Endothelial cell of umbilical vein (primary cell): ENCODE measurements around the gene SCN11A. TPM values are rescaled to one million over a fixed set of nuclear protein-coding genes. Genes with fewer than 3 reads are reported as not detected.

ENCODE experiments used
- BruUV-seq: library from RNA; stranded (reverse); fragments of 400-500 nt; replicated peaks from 2 replicates; lab custom pipeline; 2021; lab: Mats Ljungman, UMichigan
- CTCF ChIA-PET: fragments of 300-600, 350-600 bp; sonication (Branson Sonifier 250); formaldehyde crosslinking; loops from one replicate; lab custom pipeline; 2021; ENCODE audit warnings: antibody characterized with exemption, inconsistent platforms; lab: Charles Lee
- POLR2A ChIA-PET: fragments of 300-600, 350-600 bp; sonication (Branson Sonifier 250); formaldehyde crosslinking; loops from one replicate; lab custom pipeline; 2021; ENCODE audit warnings: antibody characterized with exemption, inconsistent platforms; lab: Charles Lee
- DNase-seq: peaks from one replicate; pipeline ENCODE4 v3.0.0-alpha.2; 2011; ENCODE audit warnings: low read depth, low spot score
- FAIRE-seq: peaks from 2 replicates; lab custom pipeline; 2011; peaks lifted over from hg19 to GRCh38; lab: Jason Lieb, UNC
- H2AFZ ChIP-seq: 2 replicates; pipeline ENCODE4 v1.6.0; 2012; ENCODE audit warnings: low read depth, low read length, control low read depth, inconsistent platforms
- H3K27ac ChIP-seq: 2 replicates; pipeline ENCODE4 v1.5.1; 2011; ENCODE audit warnings: low read depth, mild to moderate bottlenecking, control low read depth, low read length, moderate library complexity; ENCODE audit not compliant: insufficient read depth
- H3K27me3 ChIP-seq, 2 experiments: 2 replicates each; pipeline versions ENCODE4 v1.6.0 to v1.6.1; 2011; ENCODE audit warnings: low read length in 2 of 2, mixed read lengths in 1 of 2; ENCODE audit not compliant: control insufficient read depth in 2 of 2, insufficient read depth in 2 of 2
- H3K36me3 ChIP-seq, 2 experiments: 2 replicates in 1 of 2; 3 replicates in 1 of 2; pipeline ENCODE4 v1.5.1; 2011; ENCODE audit warnings: low read length in 2 of 2, mild to moderate bottlenecking in 1 of 2, moderate library complexity in 1 of 2; ENCODE audit not compliant: control insufficient read depth in 2 of 2, insufficient read depth in 2 of 2; ENCODE audit errors: extremely low read depth in 1 of 2
- H3K4me1 ChIP-seq: 3 replicates; pipeline ENCODE4 v1.5.1; 2011; ENCODE audit warnings: mild to moderate bottlenecking, low read length; ENCODE audit not compliant: control insufficient read depth, insufficient read depth; ENCODE audit errors: extremely low read depth
- H3K4me2 ChIP-seq: 2 replicates; pipeline ENCODE4 v1.6.1; 2011; ENCODE audit warnings: low read length, control low read depth, mixed read lengths; ENCODE audit not compliant: insufficient read depth
- H3K4me3 ChIP-seq, 3 experiments: fragments of 200-600 bp in 1 of 3; sonication (generic), shearing (Covaris generic) in 1 of 3; replicated peaks in 1 of 3; 2 replicates each; pipeline ENCODE4 v1.5.1; 2011 to 2016; ENCODE audit warnings: control low read depth in 3 of 3, low read length in 3 of 3, mild to moderate bottlenecking in 2 of 3, inconsistent platforms in 1 of 3, low read depth in 1 of 3, moderate library complexity in 1 of 3; ENCODE audit not compliant: insufficient read depth in 1 of 3
- H3K79me2 ChIP-seq: 2 replicates; pipeline ENCODE4 v1.6.0; 2012; ENCODE audit warnings: low read length, inconsistent platforms; ENCODE audit not compliant: control insufficient read depth, insufficient read depth
- H3K9ac ChIP-seq: replicated peaks from 2 replicates; pipeline ENCODE3; 2011; ENCODE audit warnings: low read length, control low read depth; ENCODE audit not compliant: insufficient read depth; ENCODE audit errors: extremely low read depth
- H3K9me1 ChIP-seq: replicated peaks from 3 replicates; pipeline ENCODE4 v1.6.0; 2011; ENCODE audit warnings: mild to moderate bottlenecking, low read length; ENCODE audit not compliant: control insufficient read depth, insufficient read depth; ENCODE audit errors: extremely low read depth
- H3K9me3 ChIP-seq: replicated peaks from 2 replicates; pipeline ENCODE4 v1.5.1; 2012; ENCODE audit warnings: low read length, inconsistent platforms; ENCODE audit not compliant: control insufficient read depth, insufficient read depth
- H4K20me1 ChIP-seq: replicated peaks from 2 replicates; pipeline ENCODE3; 2011; ENCODE audit warnings: mild to moderate bottlenecking, low read length; ENCODE audit not compliant: control insufficient read depth, insufficient read depth; ENCODE audit errors: extremely low read depth
- FOS ChIP-seq: IDR thresholded peaks from 2 replicates; pipeline ENCODE4 v1.6.1; 2011; ENCODE audit warnings: mild to moderate bottlenecking, low read length, moderate library complexity, borderline replicate concordance; ENCODE audit not compliant: insufficient read depth
- GATA2 ChIP-seq: IDR thresholded peaks from 2 replicates; pipeline ENCODE4 v1.7.0; 2011; ENCODE audit warnings: low read depth, mild to moderate bottlenecking, moderate library complexity, mixed read lengths, low read length; ENCODE audit not compliant: insufficient read length, insufficient read depth
- JUN ChIP-seq: IDR thresholded peaks from 2 replicates; pipeline ENCODE4 v1.6.1; 2011; ENCODE audit warnings: borderline replicate concordance, low read depth; ENCODE audit not compliant: insufficient read length, insufficient read depth
- MYC ChIP-seq: IDR thresholded peaks from one replicate; pipeline ENCODE4 v1.6.1; 2011; ENCODE audit warnings: mild to moderate bottlenecking, low read depth, low read length
- POLR2AphosphoS5 ChIP-seq: IDR thresholded peaks from 2 replicates; pipeline ENCODE4 v1.6.1; 2012; ENCODE audit warnings: low read depth, mild to moderate bottlenecking, control low read depth, low read length, moderate library complexity; ENCODE audit not compliant: insufficient read depth
- dilution Hi-C: fragments of 300-500 bp; cut with MboI; formaldehyde crosslinking; loops from one replicate; pipeline ENCODE4 v1.15.0; 2019; ENCODE audit warnings: low sequenced_read_pairs; ENCODE audit not compliant: extremely low pct_ligation_motif_present
- intact Hi-C: fragments of 100-400 bp; cut with micrococcal nuclease; formaldehyde crosslinking; loops from one replicate; pipeline ENCODE4 v1.10.0; 2022
- polyA plus RNA-seq, 4 experiments: library from polyadenylated mRNA; depleted of rRNA in 3 of 4; stranded (reverse) in 3 of 4; unstranded in 1 of 4; fragments of >200 nt; gene quantifications; 2 replicates each; pipeline versions ENCODE4 v1.2.1 to v1.2.3, GENCODE V29; 2011 to 2012; ENCODE audit warnings: missing spikeins in 1 of 4
- total RNA-seq: library from RNA; stranded (reverse); gene quantifications from 2 replicates; pipeline ENCODE4 v1.2.3, GENCODE V29; 2021
- TF ChIP-seq, protein P1 (sequence below): IDR thresholded peaks from 2 replicates; pipeline ENCODE4 v1.6.1; 2011; ENCODE audit not compliant: insufficient read depth, insufficient read length
- TF ChIP-seq, protein P2 (sequence below), 2 donors: IDR thresholded peaks; 1 replicate in 1 of 2; 2 replicates in 1 of 2; pipeline ENCODE4 v1.5.1; 2011; ENCODE audit warnings: low read length in 2 of 2, mild to moderate bottlenecking in 2 of 2, moderate library complexity in 2 of 2, control low read depth in 1 of 2, inconsistent platforms in 1 of 2, low read depth in 1 of 2; ENCODE audit not compliant: insufficient read depth in 1 of 2; ENCODE audit errors: extremely low read depth in 1 of 2

SCN11A gene
- total and polyA plus RNA-seq, 2 donors (not counting 3 experiments of a cell fraction or from before 2014, with no cell fraction given) = 0.06 to 0.07 TPM

DNA sequence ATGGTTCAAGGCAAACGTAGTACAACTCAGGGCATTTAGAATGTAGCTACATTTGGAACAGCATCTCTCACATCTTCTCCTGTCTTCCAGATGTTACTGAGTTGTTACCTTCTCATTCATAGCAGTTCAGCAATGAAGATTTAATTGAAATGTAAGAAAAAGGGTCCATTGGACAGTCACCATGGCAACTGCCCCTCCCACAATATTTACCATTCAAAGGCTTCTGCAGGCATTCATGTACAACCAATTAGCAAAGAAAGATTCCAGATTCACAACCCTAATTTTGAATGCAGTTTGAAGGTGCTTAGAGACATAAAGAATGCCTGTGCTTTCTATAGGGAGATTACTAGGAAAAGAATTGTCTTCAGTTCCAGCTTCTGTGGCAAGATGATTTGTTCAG is 22.2 kb downstream of the SCN11A start:
- BruUV-seq = no TSS peak
- H4K20me1 ChIP-seq = no peaks in the 10 kb centered on the region
- H3K79me2 ChIP-seq = no peaks in the 10 kb centered on the region
- H3K9me1 ChIP-seq = no peaks in the 10 kb centered on the region
- no peak overlapping the region for H3K4me2 ChIP-seq
- DNase-seq (no peak), FAIRE-seq (no peak)
- H3K27ac ChIP-seq = no peak overlapping the region
- H2AFZ ChIP-seq = no peak overlapping the region
- intact Hi-C loops (no loop called here), dilution Hi-C loops (no loop called here)
- CTCF ChIA-PET = interaction anchor here (1.1 to 2.7 kb wide), 5 partner anchors 9 to 508 kb away, joined by 3 to 22 read pairs (median 13); no protein-coding TSS in a partner anchor
- no peaks in the 10 kb centered on the region for H3K4me1 ChIP-seq
- no peak overlapping the region for H3K9ac ChIP-seq
- TF ChIP-seq JUN (no peak), POLR2AphosphoS5 (no peak), MYC (no peak), FOS (no peak), GATA2 (no peak)
- TF ChIP-seq, protein P1, sequence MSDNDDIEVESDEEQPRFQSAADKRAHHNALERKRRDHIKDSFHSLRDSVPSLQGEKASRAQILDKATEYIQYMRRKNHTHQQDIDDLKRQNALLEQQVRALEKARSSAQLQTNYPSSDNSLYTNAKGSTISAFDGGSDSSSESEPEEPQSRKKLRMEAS = no peak
- TF ChIP-seq, protein P2, sequence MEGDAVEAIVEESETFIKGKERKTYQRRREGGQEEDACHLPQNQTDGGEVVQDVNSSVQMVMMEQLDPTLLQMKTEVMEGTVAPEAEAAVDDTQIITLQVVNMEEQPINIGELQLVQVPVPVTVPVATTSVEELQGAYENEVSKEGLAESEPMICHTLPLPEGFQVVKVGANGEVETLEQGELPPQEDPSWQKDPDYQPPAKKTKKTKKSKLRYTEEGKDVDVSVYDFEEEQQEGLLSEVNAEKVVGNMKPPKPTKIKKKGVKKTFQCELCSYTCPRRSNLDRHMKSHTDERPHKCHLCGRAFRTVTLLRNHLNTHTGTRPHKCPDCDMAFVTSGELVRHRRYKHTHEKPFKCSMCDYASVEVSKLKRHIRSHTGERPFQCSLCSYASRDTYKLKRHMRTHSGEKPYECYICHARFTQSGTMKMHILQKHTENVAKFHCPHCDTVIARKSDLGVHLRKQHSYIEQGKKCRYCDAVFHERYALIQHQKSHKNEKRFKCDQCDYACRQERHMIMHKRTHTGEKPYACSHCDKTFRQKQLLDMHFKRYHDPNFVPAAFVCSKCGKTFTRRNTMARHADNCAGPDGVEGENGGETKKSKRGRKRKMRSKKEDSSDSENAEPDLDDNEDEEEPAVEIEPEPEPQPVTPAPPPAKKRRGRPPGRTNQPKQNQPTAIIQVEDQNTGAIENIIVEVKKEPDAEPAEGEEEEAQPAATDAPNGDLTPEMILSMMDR (IDR thresholded peaks at IDR 0.05; ENCODE audit: extremely low read depth in 1 of 2, insufficient read depth in 1 of 2, low read depth in 1 of 2, low read length in 2 of 2) = no peak
- POLR2A ChIA-PET = no interaction called here
- no peak overlapping the region for H3K4me3 ChIP-seq
- no peaks in the 10 kb centered on the region for H3K9me3 ChIP-seq
- no peaks in the 10 kb centered on the region for H3K36me3 ChIP-seq
- H3K27me3 ChIP-seq = peaks cover 14 to 16% of the 10 kb centered on the region in 2 experiments
